Stimulated activated CD8-positive, alpha-beta memory T cell treated with anti-CD3 and anti-CD28 coated beads, Interleukin-4, amount 100 ng/mL, for 48 hours (primary cell): Measurements from ENCODE around the gene ABHD14A.

ENCODE experiments used
- DNase-seq: peaks from one replicate; pipeline ENCODE4 v3.0.0-alpha.2; 2020

Gene ABHD14A

DNA sequence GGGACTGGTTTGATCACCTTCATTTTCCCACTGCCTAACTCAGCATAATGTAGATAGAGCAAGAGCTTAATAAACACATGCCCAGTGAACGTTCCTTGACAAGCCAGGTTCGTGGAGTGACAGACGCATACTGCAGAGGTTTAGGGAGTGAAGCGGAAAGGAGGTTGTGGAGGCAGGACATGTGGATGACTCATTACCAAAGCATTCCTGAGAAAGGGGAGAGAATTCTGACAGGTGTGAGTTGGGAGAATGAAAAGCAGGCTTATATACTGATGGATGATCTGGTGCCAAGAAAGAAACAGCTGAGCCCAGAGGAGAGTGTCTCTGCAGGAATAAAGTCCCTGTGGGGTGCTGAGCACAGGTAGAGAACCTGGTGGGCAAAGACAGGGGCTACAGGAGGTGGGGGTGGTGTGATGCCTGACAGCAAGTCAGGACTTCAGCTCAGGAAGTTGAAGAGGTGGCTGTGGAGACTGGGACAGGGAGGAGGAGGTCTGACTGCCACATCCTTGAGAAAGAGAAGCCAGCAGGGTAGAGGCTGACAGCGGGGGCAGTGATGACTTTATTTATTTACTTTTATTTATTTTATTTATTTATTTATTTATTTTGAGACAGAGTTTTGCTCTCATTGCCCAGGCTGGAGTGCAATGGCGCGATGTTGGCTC is 23.2 kb downstream of the ABHD14A start:
- no peak for DNase-seq

DNA sequence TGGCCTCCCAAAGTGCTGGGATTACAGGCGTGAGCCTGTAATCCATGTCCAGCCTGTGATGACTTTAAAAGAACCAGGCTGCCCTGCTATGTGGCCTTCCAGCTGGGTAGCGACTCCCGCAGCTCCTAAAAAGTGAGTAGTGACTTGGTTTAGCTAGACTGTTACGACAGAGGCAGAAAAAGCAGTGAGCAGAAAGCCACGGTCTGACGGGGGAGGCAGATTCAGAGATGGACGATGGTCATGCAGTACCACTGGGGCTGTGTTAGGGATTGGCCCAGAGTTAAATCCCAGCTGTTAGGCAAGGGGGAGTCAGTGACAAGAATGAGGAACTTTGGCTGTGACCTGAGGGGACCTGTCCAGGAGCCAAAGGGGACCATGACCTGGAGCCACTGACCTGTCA is 23.9 kb downstream of the ABHD14A start:
- no peak for DNase-seq

DNA sequence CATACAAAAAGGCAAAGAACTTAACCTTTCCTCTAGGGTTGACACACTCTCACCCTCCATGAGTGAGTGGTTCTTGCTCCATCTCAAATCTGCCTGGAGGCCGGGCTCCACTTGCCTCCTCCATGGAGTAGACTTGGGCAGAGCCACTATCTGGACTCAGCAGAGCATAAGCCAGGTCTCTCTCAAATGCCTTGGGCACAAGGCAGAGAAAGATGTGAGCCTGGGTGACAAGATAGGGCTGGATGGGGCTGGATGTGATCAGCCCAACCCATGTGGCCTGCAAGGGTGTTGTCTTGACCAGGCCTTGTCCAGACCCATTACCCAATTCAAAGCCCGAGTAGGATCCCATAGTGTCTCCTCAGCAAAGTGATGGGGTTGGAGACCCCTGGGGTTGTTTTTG is 25.0 kb downstream of the ABHD14A start:
- no peak for DNase-seq

DNA sequence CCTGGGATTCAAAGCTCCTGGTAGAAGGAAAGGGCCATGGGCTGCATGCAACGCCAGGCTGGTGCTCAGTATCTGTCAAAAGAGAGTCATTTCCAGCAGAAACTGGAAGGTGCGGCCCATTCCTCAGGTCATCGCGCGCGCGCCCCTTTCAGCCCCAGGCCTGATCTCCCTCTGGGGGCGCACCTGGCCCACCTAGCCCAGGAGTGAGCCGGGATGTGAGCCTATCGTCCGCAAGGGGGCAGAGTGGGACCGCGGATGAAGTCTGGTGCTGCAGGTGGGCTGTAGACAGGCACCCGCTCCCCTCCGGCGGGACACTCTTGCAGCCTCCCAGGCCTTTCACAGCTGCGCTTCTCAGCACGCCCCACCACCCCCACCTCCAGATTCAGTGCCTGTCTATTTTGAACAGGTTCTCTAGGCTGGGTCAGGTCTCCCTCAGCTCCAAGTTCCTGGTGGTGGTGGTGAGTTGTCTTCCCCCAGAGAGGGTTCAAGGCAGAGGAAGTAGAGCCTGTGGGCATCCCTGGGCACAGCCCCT is 26.6 kb downstream of the ABHD14A start:
- peak; percentile 93 for DNase-seq

DNA sequence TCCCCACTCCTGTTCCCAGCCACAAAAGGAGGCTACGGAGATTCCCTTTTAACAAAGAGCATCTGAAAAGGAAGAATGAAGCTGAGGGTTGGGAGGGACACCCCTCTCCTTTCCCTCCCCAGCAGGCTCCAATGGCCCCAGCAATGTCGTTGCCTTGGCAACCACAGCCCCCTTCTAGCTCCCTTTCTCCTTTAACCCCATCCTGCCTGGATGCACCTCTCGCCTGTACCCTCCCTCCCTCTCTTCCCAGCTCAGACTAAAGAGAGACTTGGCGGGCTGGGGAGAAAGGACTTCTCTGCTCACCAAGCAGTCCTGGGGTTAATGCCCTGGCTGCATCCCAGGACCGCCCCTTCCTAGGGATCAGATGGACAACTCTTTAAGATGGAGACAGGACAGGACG is 27.9 kb downstream of the ABHD14A start:
- DNase-seq = no peak

DNA sequence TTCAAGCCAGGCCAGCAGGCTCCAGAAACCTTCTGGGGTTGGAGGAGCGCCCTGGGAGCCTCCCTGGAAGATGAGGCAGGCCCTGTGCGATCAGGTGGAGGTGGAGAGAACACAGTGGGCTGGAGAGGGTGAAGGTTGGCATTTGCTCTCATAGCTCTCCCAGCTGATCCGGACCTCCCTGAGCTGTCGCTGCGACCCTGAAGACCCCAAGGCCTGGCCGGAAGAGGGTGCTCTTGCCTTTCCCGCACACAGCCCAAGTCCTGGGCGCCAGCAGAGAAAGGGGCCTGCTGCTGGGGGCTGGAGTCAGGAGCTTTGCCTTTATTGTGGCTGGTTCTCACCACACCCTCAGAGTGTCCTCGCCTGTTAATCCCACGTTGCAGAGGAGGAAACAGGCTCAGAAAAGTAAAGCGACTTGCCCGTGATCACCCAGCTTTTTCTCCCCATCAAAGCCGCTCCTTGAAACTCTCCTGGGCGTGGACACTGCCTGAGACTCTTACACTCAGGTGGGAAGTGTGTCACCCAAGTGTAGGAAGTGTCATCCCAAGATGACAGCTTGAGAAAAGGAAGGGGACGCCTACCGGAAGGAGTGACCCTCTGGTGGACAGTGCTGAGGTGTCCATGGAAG is 29.4 kb downstream of the ABHD14A start:
- no peak for DNase-seq

DNA sequence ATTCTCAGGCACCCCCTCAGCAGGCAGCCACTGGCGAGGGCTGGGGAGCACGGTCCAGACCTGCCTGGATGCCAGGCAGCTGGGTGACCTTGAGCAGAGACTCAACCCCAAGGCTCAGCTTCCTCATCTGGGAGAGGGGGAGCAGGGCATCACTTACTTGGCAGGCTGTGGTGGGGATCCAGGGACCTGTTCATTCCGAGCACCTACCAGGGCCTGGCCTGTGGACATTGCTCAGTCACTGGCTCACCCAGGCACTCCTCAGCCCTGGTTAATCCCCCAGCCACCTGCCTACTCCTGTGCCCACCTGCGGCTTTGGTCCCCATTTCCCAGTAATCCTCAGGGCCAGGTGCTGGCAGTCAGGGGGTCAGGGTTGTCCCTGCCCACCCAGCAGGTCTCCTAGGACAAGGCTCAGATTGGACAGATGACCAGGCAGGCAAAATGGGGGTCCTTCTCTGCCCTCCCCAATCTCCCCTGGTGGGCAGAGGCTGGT is 30.1 kb downstream of the ABHD14A start:
- no peak for DNase-seq

DNA sequence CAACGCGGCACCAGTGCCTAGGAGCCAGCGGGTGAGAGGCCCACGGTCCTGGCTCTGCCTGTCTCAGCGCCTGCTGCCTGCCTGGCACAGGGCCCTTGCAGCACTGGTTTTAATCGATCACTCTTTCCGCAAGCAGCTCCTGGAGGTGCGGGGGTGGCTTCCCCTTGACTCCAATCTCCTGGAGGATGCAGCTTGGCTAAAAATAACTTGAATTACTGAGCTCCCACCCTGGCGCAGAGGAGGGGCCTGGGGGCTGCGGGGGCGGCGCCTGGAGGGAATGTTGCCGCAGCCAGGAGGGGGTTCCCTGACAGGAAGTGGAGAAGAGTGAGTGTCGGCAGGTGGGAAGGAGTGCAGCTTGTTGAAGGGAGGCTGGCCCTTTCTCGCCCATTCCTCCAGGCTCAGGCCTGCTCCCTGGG is 30.7 kb downstream of the ABHD14A start:
- DNase-seq = no peak

DNA sequence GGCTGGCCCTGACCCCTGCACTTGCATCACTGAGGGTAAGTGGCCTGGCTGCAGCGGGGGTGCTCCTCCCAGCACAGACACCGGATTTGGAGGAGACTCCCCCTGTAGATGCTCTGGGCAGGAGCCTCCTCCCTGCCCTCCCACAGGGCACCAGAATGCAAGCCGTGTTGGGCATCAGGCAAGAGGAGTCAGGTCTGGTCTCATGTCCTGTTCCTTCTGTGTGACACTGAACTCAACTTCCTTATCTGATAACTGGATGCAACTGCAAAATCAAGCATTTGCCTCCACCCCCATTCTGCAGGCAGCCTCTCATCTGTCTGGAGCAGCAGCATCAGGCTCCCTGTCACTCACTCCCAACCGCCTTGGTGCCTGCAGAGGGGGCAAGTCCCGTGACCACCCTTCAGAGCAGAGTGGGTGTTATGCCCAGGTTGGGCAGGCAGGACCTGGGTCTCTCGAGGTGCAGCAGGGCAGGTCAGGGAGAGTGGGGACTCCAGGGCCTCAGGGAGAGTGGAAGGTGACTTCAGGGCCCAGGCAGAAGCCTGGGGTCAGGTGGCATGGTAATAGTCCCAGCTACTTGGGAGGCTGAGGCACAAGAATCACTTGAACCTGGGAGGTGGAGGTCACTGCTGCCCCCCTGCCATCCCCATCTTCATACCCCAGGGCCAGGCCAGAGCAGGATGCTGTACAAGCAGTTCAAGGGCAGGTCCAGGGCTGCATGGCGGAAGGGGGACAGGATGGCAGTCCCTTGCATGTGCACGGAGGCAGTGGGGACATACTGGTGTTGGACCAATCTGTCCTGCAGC is 31.4 kb downstream of the ABHD14A start:
- DNase-seq = no peak

DNA sequence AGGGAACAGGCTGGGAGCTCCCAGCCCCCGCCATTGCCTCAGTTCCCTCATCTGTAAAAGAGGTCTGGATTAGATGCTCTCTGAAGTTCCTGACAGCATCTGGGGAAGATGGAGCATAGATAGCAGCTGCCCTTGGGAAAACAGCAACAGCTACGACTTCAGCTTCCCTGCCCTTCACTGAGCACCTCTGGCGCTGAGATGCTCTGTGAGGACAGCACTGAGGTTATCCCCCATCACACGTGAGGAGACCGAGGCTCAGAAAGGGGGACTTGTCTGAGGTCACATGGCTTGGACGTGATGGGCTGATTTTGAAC is 31.9 kb downstream of the ABHD14A start:
- no peak for DNase-seq

DNA sequence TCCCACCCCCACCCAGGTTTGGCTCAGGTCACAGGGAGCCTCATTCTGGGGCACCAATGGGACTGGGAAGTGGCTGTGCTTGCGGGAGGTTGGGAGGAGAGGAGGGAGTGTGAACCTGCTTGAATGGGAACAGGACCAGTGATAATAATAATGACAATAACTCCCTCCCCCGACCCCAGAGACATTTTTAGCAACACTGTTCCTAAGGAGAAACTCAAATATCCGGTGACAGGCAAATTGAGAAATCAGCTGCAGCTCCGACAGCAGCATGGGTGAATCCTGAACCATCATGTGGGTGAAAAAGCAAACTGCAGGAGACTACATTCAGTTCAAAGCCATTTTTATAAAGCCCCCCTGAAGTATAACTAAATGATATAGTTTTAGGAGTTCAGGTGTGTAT is 32.4 kb downstream of the ABHD14A start:
- DNase-seq = no peak

DNA sequence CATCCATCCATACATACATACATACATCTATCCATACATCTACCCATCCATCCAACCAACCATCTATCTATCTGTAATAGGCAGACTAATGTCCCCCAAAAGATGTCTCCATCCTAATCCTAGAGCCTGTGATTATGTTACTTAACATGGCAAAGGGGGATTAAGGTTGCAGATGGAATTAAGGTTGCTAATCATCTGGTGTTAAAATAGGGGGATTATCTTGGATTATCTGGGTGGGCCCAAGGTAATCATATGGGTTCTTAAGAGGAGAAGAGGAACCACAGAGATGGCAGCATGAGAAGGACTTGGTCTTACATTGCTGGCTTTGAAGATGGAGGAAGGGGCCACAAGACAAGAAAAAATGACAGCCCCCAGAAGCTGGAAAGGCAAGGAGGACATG is 35.6 kb downstream of the ABHD14A start:
- DNase-seq = no peak

DNA sequence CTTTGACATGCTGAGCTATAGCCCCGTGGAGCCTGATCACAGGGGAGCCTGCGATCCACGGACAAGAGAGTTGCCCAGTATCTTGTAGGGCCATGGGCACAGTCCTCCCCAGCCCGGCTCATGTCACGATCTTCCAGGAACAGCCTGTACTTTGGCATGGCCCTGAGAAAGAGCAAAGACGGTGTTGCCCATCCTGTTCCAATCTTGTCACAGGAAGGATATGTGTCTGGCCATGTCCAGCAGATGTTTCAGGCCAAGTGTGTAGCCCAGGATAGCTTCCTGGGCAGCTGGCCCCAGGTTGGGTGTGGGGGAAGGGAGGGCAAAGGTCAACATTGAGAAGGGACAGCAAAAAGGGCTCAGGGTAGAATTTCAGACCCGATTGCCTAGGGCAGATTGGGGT is 37.8 kb downstream of the ABHD14A start:
- no peak for DNase-seq

DNA sequence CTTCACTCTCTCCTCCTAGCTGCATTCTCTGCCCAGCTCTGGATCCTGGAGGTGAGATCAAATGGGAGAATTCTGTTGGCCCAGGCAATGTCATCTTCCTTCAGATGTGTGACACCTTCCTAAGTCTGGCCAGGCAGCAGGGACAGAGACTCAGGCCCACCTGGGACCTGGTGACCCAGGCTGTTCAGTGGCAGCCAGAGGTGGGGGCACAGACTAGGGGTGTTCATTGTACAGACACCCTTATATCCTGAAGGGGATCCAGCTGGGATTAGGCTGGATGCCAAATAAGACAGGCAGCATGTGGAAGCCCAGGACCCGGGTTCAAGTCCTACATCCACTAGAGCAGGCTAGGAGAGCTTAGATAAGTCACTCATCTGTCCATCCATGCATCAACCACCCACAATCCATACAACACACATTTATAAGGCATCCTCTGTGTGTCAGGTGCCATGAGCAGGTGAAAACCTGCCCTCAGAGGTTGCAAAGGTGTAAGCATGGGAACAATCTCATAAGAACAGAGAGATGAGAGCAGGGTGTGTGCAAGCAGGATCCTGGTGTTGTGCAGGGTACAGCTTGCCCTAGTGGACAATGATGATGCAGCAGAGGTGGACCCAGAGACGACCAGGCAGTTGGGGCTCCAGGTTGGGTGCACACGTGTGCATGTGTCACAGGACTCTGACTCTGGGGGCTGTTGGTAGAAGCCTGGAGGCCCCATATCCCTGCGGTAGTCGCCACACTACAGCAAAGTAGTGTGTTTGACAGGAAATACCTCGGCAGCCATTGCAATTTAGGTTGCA is 39.1 kb downstream of the ABHD14A start:
- no peak for DNase-seq

DNA sequence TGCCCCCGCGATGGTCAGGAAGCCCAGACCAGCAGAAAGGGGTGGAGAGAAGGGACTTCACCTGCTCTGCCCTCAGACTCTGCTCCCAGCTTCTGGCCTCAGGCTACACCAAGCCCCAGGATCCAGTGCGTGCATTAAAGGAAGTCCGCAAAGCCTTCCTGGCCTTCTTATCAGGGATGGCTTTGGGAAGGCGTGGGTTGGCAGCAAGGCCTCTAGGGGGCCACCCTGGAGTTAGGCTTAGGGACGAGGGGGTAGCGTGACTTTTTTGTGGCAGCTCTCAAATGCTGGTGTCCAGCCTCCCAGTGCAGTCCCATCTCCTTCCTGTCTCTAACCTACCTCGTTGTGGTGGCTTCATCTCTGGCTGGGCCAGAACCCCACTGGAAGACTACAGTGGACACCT is 39.7 kb downstream of the ABHD14A start:
- no peak for DNase-seq

DNA sequence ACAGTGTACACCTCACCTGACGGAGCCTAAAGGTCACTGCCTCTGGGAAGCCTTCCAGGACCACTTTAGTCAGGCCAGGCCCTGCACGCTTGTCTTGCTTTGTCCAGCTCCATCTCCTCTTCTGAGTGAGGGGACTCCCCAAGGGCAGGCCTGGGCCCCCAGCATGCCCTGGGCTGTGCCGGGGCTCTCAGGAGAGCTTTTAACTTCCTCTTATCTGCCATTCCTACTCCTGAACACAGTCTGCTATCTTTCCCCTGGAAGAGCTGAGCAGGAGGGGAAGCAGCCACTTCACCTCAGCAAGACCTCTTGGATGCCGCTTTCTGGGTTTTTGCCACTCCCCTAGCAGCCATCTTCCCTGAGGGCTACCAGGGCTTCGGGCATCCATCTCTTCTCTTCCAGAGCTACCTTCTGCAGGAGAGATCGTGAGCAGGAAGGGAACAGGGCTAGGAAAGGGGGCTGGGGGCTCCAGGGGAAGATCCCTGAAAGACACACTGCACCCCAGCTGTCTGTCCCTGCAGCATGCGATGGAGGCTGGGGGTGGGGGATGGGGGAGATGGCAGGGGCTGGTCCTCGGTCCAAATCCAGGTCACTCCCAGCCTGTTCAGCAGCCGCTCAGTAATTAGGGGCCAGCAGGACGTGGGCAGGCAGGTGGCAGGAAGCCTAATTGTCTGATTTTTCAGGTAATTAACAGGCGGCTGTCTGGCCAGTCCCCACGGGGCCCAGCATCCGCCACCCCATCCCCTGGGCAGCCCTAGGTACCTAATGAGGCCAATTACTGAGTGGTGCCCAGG is 40.8 kb downstream of the ABHD14A start:
- no peak for DNase-seq

DNA sequence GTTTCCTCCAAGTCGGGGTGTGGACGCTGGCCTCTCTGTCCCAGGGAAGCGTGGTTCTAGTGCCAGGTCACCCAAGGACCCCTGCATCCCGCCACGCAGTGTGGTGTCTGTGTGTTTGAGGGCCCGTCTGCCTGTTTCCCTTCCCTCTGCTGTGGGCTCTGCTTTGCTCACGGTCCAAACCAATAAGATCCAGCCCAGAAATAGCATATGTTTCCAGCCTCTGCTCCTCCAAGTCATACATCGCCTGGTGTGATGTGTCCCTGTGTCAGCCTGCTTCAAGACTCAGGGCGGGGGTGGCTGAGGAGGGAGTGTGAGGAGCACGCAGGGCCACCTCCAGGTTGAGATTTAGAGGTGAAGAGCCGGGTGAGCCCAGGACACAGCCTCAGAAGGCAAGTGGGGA is 42.7 kb downstream of the ABHD14A start:
- no peak for DNase-seq

DNA sequence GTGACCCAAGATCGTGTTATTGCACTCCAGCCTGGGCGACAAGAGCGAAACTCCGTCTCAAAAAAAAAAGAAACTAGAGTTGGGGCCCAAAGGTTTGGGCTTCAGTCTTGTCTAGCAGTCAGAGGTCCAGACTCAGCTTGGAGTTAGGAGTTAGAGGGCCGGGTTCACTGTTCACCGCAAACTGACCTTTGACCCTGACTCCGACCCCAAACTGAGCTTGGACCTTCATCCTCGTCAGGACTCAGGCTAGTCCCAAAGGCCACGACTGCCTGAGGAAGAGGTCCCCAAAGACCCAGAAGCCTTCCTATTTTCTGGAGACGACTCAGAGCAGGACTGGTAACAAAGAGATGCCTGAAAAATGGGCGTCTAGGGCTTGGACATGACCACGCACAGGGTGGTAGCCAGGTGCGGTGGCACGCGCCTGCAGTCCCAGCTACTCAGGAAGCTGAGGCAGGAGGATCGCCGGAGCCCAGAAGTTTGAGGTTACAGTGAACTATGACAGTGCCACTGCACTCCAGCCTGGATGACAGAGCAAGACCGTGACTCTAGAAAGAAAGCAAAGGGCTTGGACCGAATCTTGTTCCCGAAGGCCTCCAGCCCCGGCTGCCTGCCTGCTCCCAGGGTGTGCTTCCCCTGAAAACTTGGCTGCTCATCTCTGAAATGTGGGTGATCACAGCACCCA is 43.6 kb downstream of the ABHD14A start:
- DNase-seq = no peak

DNA sequence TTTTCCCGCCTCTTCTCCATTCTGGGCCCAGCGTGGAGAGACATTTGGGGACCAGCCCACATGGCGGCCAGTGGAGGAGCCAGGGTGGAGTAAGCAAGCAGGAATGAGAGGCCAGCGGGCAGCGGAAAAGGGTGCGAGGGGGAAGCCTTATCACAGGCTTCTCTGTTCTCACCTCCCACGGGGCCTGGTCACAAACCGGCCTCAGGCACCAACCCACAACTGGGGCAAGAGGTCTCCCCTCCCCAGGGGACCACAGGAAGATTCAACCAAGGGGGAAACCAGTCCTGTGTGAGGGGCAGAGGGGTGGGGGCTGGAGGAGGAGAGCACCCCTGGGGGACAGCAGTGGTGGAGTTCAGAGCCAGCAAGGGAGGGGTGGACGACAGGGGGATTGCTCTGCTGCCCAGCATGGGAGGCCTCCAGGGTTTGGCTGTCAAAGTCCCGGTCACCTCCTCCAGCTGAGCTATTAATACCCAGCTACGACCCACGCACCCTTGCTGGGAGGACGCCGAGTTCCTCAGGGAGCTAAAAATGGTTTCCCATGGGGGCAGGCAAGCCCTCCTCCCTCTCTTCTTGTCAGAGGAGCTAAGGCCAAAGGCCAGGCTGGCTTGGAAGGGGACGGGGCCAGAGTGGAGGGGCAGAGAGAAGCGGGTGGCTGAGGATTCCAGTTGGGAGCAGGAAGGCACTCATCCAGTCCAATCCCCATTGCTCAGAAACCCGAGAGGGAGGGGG is 44.7 kb downstream of the ABHD14A start:
- no peak for DNase-seq

DNA sequence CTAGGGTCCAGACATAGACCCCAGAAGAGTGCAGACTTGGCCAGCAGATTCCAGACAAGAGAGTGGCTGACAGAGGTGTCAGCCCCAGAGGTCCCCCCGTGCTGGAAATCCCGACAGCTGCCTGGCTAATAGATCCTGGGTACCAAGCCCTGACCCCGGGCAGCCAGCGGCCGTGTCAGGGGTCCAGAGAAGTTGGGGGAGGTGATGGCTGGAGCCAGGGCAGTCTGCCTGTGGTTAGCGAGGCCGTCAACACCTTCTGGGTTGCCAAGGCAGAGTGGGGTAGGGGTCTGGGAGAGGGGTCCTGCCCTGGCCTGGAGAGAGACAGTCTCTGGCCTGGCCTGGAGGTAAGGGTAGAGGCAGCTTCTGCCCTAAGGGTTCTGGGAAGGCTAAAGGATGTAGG is 45.9 kb downstream of the ABHD14A start:
- DNase-seq = no peak
